GM18858 (cell line): ENCODE measurements around the gene DAPK3.

Experiments used
- ATAC-seq: cut with Tn5 transposase; IDR thresholded peaks from one replicate; pipeline ENCODE4 v1.9.1; 2021; ENCODE audit not compliant: unreplicated experiment

Gene DAPK3

GRCh38 chr19:3919793-3920192, 51.1 kb downstream of the DAPK3 start:
- no peak for ATAC-seq

GRCh38 chr19:3916033-3916432, 54.9 kb downstream of the DAPK3 start:
- ATAC-seq: no peak

- no peak for ATAC-seq
Measured at GRCh38 chr19:3914199-3914598, 56.7 kb downstream of the DAPK3 start.

- ATAC-seq: no peak
Measured at GRCh38 chr19:3910105-3910504, 60.8 kb downstream of the DAPK3 start.
